ENCODE data around the gene KLF2.

DNA sequence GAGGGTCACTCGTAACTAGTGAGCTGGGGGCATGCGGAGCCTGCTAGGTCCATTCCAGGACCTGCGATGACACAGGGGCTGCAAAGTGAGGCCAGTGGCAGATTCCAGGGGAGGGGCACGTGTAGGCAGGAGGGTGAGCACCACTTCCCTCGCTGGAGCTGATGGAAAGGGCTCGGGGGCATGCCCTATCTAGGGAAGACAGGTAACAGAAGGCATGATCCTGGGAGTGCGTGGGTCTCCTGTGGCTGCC, 51.2 kb downstream of the KLF2 start:
- TF ChIP-seq, protein P1, sequence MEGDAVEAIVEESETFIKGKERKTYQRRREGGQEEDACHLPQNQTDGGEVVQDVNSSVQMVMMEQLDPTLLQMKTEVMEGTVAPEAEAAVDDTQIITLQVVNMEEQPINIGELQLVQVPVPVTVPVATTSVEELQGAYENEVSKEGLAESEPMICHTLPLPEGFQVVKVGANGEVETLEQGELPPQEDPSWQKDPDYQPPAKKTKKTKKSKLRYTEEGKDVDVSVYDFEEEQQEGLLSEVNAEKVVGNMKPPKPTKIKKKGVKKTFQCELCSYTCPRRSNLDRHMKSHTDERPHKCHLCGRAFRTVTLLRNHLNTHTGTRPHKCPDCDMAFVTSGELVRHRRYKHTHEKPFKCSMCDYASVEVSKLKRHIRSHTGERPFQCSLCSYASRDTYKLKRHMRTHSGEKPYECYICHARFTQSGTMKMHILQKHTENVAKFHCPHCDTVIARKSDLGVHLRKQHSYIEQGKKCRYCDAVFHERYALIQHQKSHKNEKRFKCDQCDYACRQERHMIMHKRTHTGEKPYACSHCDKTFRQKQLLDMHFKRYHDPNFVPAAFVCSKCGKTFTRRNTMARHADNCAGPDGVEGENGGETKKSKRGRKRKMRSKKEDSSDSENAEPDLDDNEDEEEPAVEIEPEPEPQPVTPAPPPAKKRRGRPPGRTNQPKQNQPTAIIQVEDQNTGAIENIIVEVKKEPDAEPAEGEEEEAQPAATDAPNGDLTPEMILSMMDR (IDR thresholded peaks at IDR 0.05): no peak
- no peak for TF ChIP-seq POLR2AphosphoS5 (IDR thresholded peaks at IDR 0.05)
